ENCODE data around the gene HEY2. TPM values are rescaled to one million over a fixed set of nuclear protein-coding genes. Genes with fewer than 3 reads are reported as not detected.

HEY2 gene
- total RNA-seq, 4 donors from 2014 or later: 1.5 to 7.3 (median 4.3) TPM

- H3K27ac ChIP-seq: no peak overlapping the region
- TF ChIP-seq CTCF (IDR thresholded peaks at IDR 0.05) (no peak), EP300 (IDR thresholded peaks at IDR 0.05) (no peak), POLR2A (IDR thresholded peaks at IDR 0.05) (no peak)
- no peak overlapping the region for H3K4me3 ChIP-seq
- H3K27me3 ChIP-seq: no peaks in the 10 kb centered on the region
- peaks cover 0 to 8% (median 0%) of the 10 kb centered on the region in 4 donors for H3K4me1 ChIP-seq
- no peak for DNase-seq (ENCODE audit: low spot score in 2 of 2)
- no peaks in the 10 kb centered on the region for H3K9me3 ChIP-seq
- H3K36me3 ChIP-seq: no peaks in the 10 kb centered on the region
Measured at GRCh38 chr6:125738276-125738675, 11.2 kb upstream of the HEY2 start.

- H3K4me3 ChIP-seq: no peak overlapping the region
- 85 to 89% methylated on average over 1 of the region's 1 CpG for WGBS, 2 donors
- DNase-seq (ENCODE audit: low spot score in 2 of 2): no peak
- TF ChIP-seq CTCF (IDR thresholded peaks at IDR 0.05) (no peak), EP300 (IDR thresholded peaks at IDR 0.05) (no peak), POLR2A (IDR thresholded peaks at IDR 0.05) (no peak)
- H3K9me3 ChIP-seq: no peaks in the 10 kb centered on the region
- no peaks in the 10 kb centered on the region for H3K27me3 ChIP-seq
- H3K36me3 ChIP-seq: no peaks in the 10 kb centered on the region
- no peak overlapping the region for H3K27ac ChIP-seq
- peaks cover 0 to 17% (median 0%) of the 10 kb centered on the region in 4 donors for H3K4me1 ChIP-seq
Measured at GRCh38 chr6:125739364-125739763, 10.1 kb upstream of the HEY2 start.

- Histone ChIP-seq H3K9me3 (no peaks in the 10 kb centered on the region), H3K4me1 (peaks cover 0 to 26% (median 0%) of the 10 kb centered on the region in 4 donors), H3K27ac (no peak overlapping the region), H3K4me3 (no peak overlapping the region), H3K36me3 (no peaks in the 10 kb centered on the region), H3K27me3 (peaks cover 0 to 3% of the 10 kb centered on the region in 2 donors)
- TF ChIP-seq EP300 (IDR thresholded peaks at IDR 0.05) (no peak), POLR2A (IDR thresholded peaks at IDR 0.05) (no peak), CTCF (IDR thresholded peaks at IDR 0.05) (no peak)
- 95 to 98% methylated on average over 2 of the region's 2 CpGs for WGBS, 2 donors
- DNase-seq (ENCODE audit: low spot score in 2 of 2): no peak
Measured at GRCh38 chr6:125741336-125741735, 8.1 kb upstream of the HEY2 start.

GRCh38 chr6:125742024-125742423 is 7.4 kb upstream of the HEY2 start:
- H3K27ac ChIP-seq: peak overlapping the region in 2 of 4 donors; percentile 18 to 26
- H3K27me3 ChIP-seq: peaks cover 0 to 8% of the 10 kb centered on the region in 2 donors
- no peak for TF ChIP-seq CTCF (IDR thresholded peaks at IDR 0.05)
- TF ChIP-seq POLR2A (IDR thresholded peaks at IDR 0.05): no peak
- TF ChIP-seq EP300 (IDR thresholded peaks at IDR 0.05): no peak
- DNase-seq (ENCODE audit: low spot score in 2 of 2): no peak
- H3K4me3 ChIP-seq: no peak overlapping the region
- no peaks in the 10 kb centered on the region for H3K9me3 ChIP-seq
- no peaks in the 10 kb centered on the region for H3K36me3 ChIP-seq
- H3K4me1 ChIP-seq: peaks cover 0 to 28% (median 0%) of the 10 kb centered on the region in 4 donors
- 81 to 85% methylated on average over 2 of the region's 2 CpGs for WGBS, 2 donors

- WGBS, 2 donors: 50 to 57% methylated on average over 5 of the region's 5 CpGs
- TF ChIP-seq POLR2A (IDR thresholded peaks at IDR 0.05): no peak
- TF ChIP-seq CTCF (IDR thresholded peaks at IDR 0.05): no peak
- TF ChIP-seq EP300 (IDR thresholded peaks at IDR 0.05): no peak
Measured at GRCh38 chr6:125742464-125743120, 6.8 kb upstream of the HEY2 start.

More at GRCh38 chr6:125742464-125743120, 6.8 kb upstream of the HEY2 start:
- Histone ChIP-seq H3K27ac (peak overlapping the region in 2 of 4 donors; percentile 18 to 31), H3K4me3 (no peak overlapping the region), H3K27me3 (peaks cover 0 to 8% of the 10 kb centered on the region in 2 donors), H3K9me3 (no peaks in the 10 kb centered on the region), H3K4me1 (peaks cover 0 to 33% (median 0%) of the 10 kb centered on the region in 4 donors), H3K36me3 (no peaks in the 10 kb centered on the region)
- DNase-seq (ENCODE audit: low spot score in 2 of 2): no peak
